ENCODE results near the gene CHCHD6.

DNA sequence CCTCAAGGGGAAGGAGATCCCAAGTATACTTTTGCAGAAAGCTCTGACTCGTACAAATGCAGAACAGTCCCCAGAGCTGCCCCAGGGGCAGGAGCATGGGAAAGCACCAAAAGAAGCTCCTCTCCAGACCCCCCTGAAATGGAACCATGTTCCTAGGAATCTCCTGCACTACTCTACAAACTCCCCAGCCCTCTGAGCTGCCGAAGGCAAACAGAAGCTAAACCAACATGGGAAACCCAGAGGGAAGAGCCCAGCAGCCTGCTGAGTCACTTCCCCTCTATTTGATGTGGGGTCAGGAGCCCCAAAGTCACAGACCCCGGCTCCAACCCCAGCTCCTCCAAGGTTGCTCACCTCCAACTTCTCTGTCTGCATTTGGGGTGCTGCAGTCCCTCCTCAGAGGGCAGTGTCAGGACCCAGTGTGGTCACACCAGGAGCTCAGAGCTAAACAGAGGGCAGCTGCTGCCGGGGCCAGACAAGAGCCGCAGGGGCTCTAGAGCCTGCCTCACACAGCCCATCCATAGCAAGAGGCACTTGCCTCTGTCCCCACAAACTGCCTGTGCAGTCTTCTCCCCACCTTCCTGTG, 275.1 kb downstream of the CHCHD6 start:
- TF ChIP-seq POLR2AphosphoS5 (IDR thresholded peaks at IDR 0.05; ENCODE audit: low read depth, low read length), result no peak
- no peak for TF ChIP-seq POLR2A (IDR thresholded peaks at IDR 0.05; ENCODE audit: low read depth, low read length)

Measured in GM12892 (cell line).